HepG2 (cell line): ENCODE data around the gene GFER. TPM values are rescaled to one million over a fixed set of nuclear protein-coding genes. Genes with fewer than 3 reads are reported as not detected.

ENCODE experiments used
- HHEX ChIP-seq: IDR thresholded peaks from 2 replicates; pipeline ENCODE4 v1.6.1; 2016; ENCODE audit warnings: control low read depth
- HNF4A ChIP-seq: sonication (generic); formaldehyde crosslinking; IDR thresholded peaks from 2 replicates; pipeline ENCODE4 v1.4.0; 2020; ENCODE audit warnings: missing genetic modification reagents
- HOXA7 ChIP-seq: sonication (generic); formaldehyde crosslinking; IDR thresholded peaks from 2 replicates; pipeline ENCODE4 v1.8.1; 2022; ENCODE audit warnings: mild to moderate bottlenecking, missing genetic modification reagents, moderate library complexity
- KLF6 ChIP-seq: IDR thresholded peaks from 2 replicates; pipeline ENCODE4 v1.8.0; 2016; ENCODE audit warnings: missing biosample characterization, missing genetic modification reagents
- MXD4 ChIP-seq: IDR thresholded peaks from 2 replicates; pipeline ENCODE4 v1.6.1; 2016; ENCODE audit warnings: mild to moderate bottlenecking, missing biosample characterization, missing genetic modification reagents
- NR2F6 ChIP-seq, 2 experiments: IDR thresholded peaks; 2 replicates each; pipeline ENCODE4 v1.6.1; 2016; ENCODE audit warnings: antibody characterized with exemption in 1 of 2, mild to moderate bottlenecking in 1 of 2
- TCF7 ChIP-seq: sonication (generic); IDR thresholded peaks from 2 replicates; pipeline ENCODE4 v1.6.1; 2016; ENCODE audit warnings: antibody characterized with exemption, low read depth
- ZBTB3 ChIP-seq: sonication (generic); formaldehyde crosslinking; IDR thresholded peaks from 2 replicates; pipeline ENCODE4 v1.4.0; 2020; ENCODE audit warnings: low read depth, mild to moderate bottlenecking, moderate library complexity, missing genetic modification reagents, borderline replicate concordance
- ZNF143 ChIP-seq: sonication (generic); formaldehyde crosslinking; IDR thresholded peaks from 2 replicates; pipeline ENCODE4 v1.4.0; 2020; ENCODE audit warnings: missing genetic modification reagents
- ZNF549 ChIP-seq: sonication (generic); formaldehyde crosslinking; IDR thresholded peaks from 2 replicates; pipeline ENCODE4 v1.5.0; 2020; ENCODE audit warnings: missing genetic modification reagents
- ZNF564 ChIP-seq: sonication (generic); formaldehyde crosslinking; IDR thresholded peaks from 2 replicates; pipeline ENCODE4 v1.8.1; 2023; ENCODE audit warnings: mild to moderate bottlenecking, missing genetic modification reagents
- ZNF570 ChIP-seq: sonication (generic); formaldehyde crosslinking; IDR thresholded peaks from 2 replicates; pipeline ENCODE4 v1.4.0; 2020; ENCODE audit warnings: mild to moderate bottlenecking, missing genetic modification reagents, borderline replicate concordance
- ZNF7 ChIP-seq: IDR thresholded peaks from 2 replicates; pipeline ENCODE4 v1.6.1; 2016; ENCODE audit warnings: missing biosample characterization, missing genetic modification reagents
- ZNF75D ChIP-seq: sonication (generic); formaldehyde crosslinking; IDR thresholded peaks from 2 replicates; pipeline ENCODE4 v1.8.1; 2023; ENCODE audit warnings: missing genetic modification reagents, mild to moderate bottlenecking, borderline replicate concordance
- ZNF776 ChIP-seq: sonication (generic); formaldehyde crosslinking; IDR thresholded peaks from 2 replicates; pipeline ENCODE4 v1.4.0; 2020; ENCODE audit warnings: mild to moderate bottlenecking, missing genetic modification reagents
- polyA plus RNA-seq, 8 experiments: library from polyadenylated mRNA; depleted of rRNA in 3 of 8; stranded (reverse) in 7 of 8; unstranded in 1 of 8; fragments of >200 nt; fragmentation: Illumina TruSeq in 4 of 8; extraction: Trizol in 4 of 8; gene quantifications; 2 replicates each; pipeline versions ENCODE4 v1.2.1 to v1.2.3, GENCODE V29; 2011 to 2016; ENCODE audit warnings: low read depth in 4 of 8, missing spikeins in 1 of 8, mixed read lengths in 1 of 8; ENCODE audit not compliant: insufficient read depth in 1 of 8
- total RNA-seq, 5 experiments: library from RNA; depleted of rRNA; stranded (reverse); fragments of >200 nt; fragmentation: Illumina TruSeq; extraction: Trizol; gene quantifications; 2 replicates each; pipeline ENCODE4 v1.2.3, GENCODE V29; 2016; ENCODE audit warnings: low read depth in 1 of 5
- TF ChIP-seq, protein P1 (sequence below): sonication (generic); formaldehyde crosslinking; IDR thresholded peaks from 2 replicates; pipeline ENCODE4 v1.5.0; 2020; ENCODE audit warnings: mild to moderate bottlenecking, missing genetic modification reagents
- TF ChIP-seq, protein P2 (sequence below), 2 experiments: sonication (generic) in 1 of 2; formaldehyde crosslinking in 1 of 2; IDR thresholded peaks; 2 replicates each; pipeline versions ENCODE4 v1.5.1 to v1.6.1; 2011 to 2020; ENCODE audit warnings: borderline replicate concordance in 1 of 2, low read depth in 1 of 2, low read length in 1 of 2, mild to moderate bottlenecking in 1 of 2, missing genetic modification reagents in 1 of 2, moderate library complexity in 1 of 2
- TF ChIP-seq, protein P3 (sequence below): sonication (generic); formaldehyde crosslinking; IDR thresholded peaks from 2 replicates; pipeline ENCODE4 v1.8.0; 2023; ENCODE audit warnings: mild to moderate bottlenecking, missing genetic modification reagents
- TF ChIP-seq, protein P4 (sequence below): sonication (generic); formaldehyde crosslinking; IDR thresholded peaks from 2 replicates; pipeline ENCODE4; 2020; ENCODE audit warnings: missing genetic modification reagents, mild to moderate bottlenecking, borderline replicate concordance
- TF ChIP-seq, protein P5 (sequence below): sonication (generic); formaldehyde crosslinking; IDR thresholded peaks from 2 replicates; pipeline ENCODE4 v1.4.0; 2020; ENCODE audit warnings: missing genetic modification reagents; ENCODE audit errors: not compliant biosample characterization

GFER gene
- total and polyA plus RNA-seq, 2 of the 13 experiments (the other 11 are each of a cell fraction or from before 2014, with no cell fraction given): 28.6 to 71.7 TPM

DNA sequence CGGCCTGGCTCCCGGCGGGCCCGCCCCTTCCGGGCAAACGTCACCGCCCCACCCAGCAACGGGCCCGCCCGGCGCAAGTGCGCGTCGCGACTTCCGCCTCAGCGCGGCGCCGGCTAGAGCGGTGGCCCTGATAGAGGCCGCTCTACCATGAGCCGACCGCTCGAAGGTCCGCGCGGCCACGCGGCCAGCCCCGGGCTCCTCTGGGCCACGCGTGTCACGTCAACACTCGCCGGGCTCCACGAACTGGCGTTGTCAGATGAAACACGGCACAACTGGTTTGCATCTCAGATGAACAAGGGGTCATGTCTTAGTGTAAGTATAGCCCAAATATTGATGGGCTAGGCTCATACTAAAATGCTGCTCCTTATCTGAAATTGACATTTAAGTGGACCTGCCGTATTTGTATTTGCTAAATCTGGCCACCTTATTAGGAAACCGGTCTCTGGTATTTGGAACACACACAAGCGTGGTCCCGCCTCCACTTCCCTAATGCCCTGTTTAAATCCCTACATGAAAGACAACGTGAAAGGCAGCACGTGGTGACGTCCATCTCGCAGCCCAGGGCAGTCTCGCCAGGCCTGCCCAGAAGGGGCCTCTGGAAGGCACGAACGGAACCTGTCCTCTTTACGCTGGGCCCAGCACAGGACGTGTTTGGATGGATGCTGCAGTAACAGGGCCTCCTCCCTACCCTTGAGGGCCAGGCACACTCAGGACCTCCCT lies 26.0 kb downstream of the GFER start, which contains the start of gene ZNF598 (continued):
- TF ChIP-seq ZBTB3 (no peak), NR2F6 (IDR thresholded peaks at IDR 0.05) (no peak), NR2F6 (CRISPR knock-in tag; IDR thresholded peaks at IDR 0.05) (peak; percentile 7; the same call in 1 of the 2 replicates), ZNF7 (CRISPR knock-in tag) (no peak), ZNF776 (CRISPR knock-in tag) (no peak), ZNF549 (CRISPR knock-in tag) (no peak), ZNF564 (CRISPR knock-in tag) (no peak), MXD4 (CRISPR knock-in tag) (peak; percentile 74), HOXA7 (CRISPR knock-in tag) (no peak), KLF6 (CRISPR knock-in tag) (peak; percentile 70), TCF7 (no peak), ZNF143 (CRISPR knock-in tag) (no peak), HNF4A (CRISPR knock-in tag) (no peak), ZNF75D (CRISPR knock-in tag) (no peak), ZNF570 (no peak), HHEX (CRISPR knock-in tag) (no peak)
- TF ChIP-seq, protein P1, sequence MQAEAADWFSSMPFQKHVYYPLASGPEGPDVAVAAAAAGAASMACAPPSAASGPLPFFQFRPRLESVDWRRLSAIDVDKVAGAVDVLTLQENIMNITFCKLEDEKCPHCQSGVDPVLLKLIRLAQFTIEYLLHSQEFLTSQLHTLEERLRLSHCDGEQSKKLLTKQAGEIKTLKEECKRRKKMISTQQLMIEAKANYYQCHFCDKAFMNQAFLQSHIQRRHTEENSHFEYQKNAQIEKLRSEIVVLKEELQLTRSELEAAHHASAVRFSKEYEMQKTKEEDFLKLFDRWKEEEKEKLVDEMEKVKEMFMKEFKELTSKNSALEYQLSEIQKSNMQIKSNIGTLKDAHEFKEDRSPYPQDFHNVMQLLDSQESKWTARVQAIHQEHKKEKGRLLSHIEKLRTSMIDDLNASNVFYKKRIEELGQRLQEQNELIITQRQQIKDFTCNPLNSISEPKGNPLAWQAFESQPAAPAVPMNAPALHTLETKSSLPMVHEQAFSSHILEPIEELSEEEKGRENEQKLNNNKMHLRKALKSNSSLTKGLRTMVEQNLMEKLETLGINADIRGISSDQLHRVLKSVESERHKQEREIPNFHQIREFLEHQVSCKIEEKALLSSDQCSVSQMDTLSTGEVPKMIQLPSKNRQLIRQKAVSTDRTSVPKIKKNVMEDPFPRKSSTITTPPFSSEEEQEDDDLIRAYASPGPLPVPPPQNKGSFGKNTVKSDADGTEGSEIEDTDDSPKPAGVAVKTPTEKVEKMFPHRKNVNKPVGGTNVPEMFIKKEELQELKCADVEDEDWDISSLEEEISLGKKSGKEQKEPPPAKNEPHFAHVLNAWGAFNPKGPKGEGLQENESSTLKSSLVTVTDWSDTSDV (CRISPR knock-in tag): peak; percentile 30
- TF ChIP-seq, protein P2, sequence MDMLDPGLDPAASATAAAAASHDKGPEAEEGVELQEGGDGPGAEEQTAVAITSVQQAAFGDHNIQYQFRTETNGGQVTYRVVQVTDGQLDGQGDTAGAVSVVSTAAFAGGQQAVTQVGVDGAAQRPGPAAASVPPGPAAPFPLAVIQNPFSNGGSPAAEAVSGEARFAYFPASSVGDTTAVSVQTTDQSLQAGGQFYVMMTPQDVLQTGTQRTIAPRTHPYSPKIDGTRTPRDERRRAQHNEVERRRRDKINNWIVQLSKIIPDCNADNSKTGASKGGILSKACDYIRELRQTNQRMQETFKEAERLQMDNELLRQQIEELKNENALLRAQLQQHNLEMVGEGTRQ (IDR thresholded peaks at IDR 0.05; ENCODE audit: low read depth, low read length): no peak
- TF ChIP-seq, protein P2 (CRISPR knock-in tag; IDR thresholded peaks at IDR 0.05; ENCODE audit: borderline replicate concordance): no peak
- TF ChIP-seq, protein P3, sequence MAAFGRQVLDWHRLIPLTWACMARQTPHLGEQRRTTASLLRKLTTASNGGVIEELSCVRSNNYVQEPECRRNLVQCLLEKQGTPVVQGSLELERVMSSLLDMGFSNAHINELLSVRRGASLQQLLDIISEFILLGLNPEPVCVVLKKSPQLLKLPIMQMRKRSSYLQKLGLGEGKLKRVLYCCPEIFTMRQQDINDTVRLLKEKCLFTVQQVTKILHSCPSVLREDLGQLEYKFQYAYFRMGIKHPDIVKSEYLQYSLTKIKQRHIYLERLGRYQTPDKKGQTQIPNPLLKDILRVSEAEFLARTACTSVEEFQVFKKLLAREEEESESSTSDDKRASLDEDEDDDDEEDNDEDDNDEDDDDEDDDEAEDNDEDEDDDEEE (CRISPR knock-in tag): peak; percentile 84; the same call in 1 of the 2 replicates
- TF ChIP-seq, protein P4, sequence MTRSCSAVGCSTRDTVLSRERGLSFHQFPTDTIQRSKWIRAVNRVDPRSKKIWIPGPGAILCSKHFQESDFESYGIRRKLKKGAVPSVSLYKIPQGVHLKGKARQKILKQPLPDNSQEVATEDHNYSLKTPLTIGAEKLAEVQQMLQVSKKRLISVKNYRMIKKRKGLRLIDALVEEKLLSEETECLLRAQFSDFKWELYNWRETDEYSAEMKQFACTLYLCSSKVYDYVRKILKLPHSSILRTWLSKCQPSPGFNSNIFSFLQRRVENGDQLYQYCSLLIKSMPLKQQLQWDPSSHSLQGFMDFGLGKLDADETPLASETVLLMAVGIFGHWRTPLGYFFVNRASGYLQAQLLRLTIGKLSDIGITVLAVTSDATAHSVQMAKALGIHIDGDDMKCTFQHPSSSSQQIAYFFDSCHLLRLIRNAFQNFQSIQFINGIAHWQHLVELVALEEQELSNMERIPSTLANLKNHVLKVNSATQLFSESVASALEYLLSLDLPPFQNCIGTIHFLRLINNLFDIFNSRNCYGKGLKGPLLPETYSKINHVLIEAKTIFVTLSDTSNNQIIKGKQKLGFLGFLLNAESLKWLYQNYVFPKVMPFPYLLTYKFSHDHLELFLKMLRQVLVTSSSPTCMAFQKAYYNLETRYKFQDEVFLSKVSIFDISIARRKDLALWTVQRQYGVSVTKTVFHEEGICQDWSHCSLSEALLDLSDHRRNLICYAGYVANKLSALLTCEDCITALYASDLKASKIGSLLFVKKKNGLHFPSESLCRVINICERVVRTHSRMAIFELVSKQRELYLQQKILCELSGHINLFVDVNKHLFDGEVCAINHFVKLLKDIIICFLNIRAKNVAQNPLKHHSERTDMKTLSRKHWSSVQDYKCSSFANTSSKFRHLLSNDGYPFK (CRISPR knock-in tag): peak; percentile 52; the same call in 1 of the 2 replicates
- TF ChIP-seq, protein P5, sequence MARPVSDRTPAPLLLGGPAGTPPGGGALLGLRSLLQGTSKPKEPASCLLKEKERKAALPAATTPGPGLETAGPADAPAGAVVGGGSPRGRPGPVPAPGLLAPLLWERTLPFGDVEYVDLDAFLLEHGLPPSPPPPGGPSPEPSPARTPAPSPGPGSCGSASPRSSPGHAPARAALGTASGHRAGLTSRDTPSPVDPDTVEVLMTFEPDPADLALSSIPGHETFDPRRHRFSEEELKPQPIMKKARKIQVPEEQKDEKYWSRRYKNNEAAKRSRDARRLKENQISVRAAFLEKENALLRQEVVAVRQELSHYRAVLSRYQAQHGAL: no peak
